HG03575 (cell line): ENCODE results near the gene AKT1.

Source experiments
- ATAC-seq: cut with Tn5 transposase; IDR thresholded peaks from one replicate; pipeline ENCODE4 v1.9.1; 2021; ENCODE audit not compliant: unreplicated experiment, insufficient number of reproducible peaks, low FRiP score; ENCODE audit errors: extremely low read depth

AKT1 gene

GRCh38 chr14:104777808-104778249 is 17.7 kb downstream of the AKT1 start:
- no peak for ATAC-seq

DNA sequence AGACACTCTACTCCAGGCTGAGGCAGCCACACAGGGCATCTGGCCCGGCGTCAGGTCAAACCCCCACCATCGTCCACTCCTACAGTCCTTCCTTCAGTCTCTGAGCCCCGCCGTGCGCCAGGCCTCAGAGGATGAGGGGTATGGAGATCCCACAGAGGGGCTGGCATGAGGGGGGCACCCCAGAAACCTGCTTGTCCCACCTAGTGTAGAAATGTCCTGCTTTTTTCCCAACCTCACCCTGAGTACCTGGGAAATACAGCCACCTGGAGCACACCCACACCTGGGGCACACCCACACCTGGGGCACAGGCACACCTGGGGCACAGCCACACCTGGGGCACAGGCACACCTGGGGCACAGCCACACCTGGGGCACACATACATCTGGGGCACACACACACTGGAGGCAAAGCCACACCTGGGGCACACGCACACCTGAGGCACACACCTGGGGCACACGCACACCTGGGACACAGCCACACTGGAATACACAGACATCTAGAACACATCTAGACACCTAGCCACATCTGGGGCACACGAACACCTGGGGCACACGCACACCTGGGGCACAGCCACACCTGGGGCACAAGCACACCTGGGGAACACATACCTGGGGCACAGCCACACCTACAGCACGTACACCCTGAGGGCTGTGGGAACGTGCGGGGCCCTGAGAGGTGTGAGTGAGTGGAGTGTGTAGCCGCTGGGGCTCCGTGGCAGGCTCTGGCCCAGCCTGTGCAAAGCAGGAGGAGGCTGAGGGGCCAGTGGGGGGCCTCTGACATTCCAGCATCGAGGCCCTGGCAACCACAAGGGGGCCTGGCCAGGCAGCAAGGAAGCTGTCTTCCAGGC is 18.4 kb downstream of the AKT1 start:
- no peak for ATAC-seq

DNA sequence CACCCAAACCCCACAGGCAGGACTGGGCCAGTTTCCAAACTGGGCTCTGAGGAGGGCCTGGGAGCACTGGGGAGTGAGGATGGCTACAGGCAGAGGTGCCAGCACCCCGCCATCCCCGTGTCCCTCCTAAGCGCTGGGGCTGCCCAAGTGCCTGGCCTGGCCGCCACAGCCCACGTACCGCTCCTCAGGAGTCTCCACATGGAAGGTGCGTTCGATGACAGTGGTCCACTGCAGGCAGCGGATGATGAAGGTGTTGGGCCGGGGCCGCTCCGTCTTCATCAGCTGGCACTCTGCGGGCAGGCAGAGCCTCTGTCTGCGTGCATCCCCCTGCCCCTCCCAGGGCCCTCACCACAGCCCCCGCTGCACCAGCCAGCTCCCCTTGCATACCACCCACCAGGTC is 19.1 kb downstream of the AKT1 start:
- no peak for ATAC-seq

DNA sequence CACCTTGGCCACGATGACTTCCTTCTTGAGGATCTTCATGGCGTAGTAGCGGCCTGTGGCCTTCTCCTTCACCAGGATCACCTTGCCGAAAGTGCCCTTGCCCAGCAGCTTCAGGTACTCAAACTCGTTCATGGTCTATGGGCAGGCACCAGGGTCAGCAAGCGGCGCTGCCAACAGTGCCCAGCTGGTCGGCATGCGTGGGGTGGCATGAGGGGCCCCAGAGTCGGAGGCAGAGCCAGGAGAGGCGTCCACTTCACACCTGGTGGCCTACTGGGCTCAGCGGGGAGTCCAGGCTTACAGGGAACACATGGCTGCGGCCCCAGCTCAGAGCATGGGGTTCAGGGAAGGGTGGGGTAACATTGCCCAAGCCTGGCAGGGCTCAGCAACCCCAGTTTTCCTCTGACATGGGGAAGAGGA is 20.5 kb downstream of the AKT1 start:
- no peak for ATAC-seq

GRCh38 chr14:104774453-104775072 is 21.0 kb downstream of the AKT1 start:
- no peak for ATAC-seq

DNA sequence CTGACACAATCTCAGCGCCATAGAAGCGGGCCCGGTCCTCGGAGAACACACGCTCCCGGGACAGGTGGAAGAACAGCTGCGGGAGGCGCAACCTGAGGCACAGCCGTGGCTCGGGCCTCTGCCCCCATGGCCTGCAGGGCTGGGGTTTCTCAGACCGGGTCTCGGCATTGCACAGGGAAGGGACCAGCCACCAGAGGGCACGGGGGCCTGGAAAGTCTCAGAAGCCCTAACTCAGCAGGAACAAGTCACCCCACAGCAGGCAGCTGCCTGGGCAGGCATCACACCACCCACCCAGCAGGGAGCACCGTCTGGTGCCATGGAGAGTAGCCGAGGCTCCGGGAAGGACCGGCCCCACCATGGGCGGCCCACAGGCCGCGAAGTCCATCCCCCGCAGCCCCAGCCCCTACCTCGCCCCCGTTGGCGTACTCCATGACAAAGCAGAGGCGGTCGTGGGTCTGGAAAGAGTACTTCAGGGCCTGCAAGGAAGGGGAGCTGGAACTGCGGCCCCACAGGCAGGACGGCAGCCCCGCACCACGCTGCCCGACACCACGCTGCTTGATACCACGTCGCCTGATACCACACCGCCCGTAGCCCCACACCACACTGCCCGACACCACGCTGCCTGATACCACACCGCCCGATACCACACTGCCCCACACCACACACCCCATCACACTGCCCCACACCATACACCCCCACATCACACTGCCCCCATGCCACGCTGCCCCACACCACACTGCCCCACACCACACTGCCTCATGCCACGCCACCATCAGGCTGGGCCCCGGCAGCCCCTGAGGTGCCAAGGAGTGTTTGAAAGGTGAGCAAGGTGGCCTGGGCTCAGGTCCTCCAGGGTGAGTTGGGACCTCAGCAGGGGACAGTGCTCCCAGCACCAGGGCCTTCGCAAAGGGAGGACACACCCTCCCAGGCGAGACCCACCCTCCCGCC is 21.8 kb downstream of the AKT1 start:
- no peak for ATAC-seq

- ATAC-seq, result no peak
Observed at GRCh38 chr14:104772707-104773504, 22.6 kb downstream of the AKT1 start.

DNA sequence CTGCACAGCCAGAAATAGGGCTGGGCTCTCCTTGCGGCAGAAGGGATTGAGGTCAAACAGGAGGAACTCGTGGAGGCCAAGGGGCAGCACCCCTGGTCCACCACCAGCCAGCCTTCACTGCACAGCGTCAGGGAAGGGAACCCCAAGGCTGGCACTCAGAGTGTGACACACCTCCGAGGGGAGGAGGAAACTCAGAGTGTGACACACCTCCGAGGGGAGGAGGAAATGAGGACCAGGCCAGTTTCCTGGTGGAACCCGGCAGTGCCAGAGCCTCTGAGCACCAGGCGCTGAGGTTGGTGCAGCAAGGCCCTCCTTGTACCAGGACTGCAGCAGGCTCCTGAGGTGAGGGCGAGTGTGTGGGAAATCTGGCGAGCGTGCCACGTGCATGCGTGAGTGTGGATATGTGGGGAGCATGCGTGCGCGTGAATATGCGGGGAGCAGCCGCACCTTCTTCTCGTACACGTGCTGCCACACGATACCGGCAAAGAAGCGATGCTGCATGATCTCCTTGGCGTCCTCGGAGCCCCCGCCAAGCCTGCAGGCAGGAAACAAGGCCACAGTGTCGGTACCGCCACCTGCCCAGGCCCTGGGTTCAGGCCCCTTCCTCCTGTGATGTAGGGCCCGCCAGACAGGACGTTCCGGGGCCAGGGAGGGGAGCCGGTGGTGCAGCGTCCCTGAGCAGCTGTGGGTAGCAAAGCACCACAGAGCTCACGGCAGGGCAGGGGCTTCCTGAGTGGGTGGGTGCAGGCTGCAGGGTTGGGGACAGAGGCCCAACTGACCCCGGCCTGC is 23.4 kb downstream of the AKT1 start:
- ATAC-seq, result no peak

DNA sequence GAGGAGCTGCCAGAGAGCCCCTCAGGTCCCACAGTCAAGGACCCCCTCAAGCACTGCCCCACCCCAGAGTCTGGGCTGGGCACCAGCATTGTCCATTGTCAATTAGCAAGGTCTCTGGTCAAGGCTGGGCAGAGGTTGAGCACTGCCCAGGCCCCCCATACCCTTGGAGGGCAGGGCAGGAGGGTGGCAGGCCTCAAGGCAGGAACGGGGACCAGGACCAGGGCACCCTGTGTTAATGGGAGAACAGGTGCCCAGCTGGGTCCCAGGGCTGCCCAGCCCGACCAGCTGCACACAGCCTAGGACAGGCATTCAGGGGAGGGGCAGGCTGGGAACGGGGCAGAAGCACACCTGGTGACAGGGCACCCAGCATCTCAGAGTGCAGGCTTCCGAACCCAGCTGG is 24.2 kb downstream of the AKT1 start:
- ATAC-seq, result no peak

DNA sequence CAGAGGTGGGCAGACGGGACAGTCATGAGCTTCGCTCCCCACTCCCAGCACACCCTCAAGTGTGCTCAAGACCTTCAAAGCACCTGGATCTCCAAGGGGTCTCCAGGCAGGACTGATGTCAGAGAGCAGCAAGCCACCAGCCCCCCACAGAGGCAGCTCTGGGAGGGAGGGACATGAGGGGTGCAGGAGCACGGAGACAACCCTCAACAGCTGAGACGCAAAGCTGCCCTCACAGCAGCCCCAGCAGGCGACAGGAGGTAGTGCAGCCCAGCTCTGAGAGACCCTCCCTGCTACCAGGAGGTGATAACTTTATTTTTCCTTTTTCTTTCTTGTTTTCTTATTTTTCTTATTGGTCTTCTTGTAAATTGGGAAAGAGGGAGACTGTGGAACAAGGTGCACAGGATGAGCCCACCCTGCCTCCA is 24.7 kb downstream of the AKT1 start:
- no peak for ATAC-seq

DNA sequence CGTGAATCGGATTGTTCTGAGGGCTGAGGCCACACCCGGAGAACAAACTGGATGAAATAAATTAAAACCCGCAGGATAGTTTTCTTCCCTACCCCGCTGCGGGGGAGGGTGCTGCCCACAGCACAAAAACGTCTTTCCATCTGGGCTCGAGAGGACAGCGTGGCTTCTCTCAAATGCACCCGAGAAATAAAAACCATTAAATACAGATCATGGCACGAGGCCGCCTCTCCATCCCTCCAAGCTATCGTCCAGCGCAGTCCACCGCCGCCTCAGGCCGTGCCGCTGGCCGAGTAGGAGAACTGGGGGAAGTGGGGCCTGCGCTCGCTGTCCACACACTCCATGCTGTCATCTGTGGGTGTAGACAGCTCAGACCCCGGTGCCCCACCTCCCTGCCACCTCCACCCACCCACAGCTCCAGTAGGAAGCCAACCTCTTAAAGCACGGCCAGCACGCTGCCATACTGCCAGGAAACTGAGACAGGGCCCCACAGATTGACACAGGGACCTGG is 25.4 kb downstream of the AKT1 start:
- no peak for ATAC-seq

GRCh38 chr14:104769324-104770071 is 26.1 kb downstream of the AKT1 start:
- ATAC-seq, result no peak

DNA sequence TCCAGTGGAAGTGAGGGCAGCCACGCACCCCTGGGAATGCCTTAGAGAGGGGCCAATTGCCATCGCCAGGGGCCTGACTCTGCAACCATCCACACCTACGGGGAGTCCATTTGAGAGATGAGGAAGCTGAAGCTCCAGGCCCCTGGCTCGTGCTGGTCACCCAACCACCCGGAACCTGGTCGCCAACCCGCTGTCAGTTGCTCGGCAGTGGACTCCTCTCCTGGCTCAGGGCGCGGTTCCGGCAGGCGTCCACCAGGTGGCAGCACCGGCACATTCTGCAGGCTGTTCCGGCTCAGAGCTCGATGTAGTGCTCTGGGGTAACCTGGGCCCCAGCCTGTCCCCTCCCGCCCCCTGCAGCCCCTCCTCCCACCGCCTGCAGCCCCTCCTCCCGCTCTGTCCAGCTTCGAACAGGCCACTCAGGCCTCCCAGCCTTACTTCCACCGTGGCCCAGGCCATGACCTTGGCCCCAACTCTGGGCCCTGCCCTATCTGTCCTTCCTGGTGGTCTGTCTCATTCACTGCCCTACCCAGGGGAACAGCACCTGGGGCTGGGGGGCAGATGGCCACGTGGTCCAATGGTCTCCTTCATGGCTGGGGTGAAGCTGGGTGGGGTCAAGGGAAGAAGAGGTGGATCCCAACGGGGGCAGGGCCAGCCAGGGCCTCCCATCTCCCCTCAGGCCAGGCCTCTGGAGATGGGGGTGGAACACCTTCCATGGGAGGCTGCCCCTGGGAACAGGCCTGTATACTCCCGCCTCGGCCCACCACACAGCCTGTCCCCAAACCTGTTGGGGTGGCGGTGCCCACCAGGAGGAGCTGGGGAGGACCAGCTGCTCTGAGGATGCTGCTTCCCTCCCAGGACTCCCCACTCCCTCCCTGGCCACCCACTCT is 26.9 kb downstream of the AKT1 start:
- ATAC-seq, result no peak

- no peak for ATAC-seq
Observed at GRCh38 chr14:104767634-104767918, 28.0 kb downstream of the AKT1 start.

DNA sequence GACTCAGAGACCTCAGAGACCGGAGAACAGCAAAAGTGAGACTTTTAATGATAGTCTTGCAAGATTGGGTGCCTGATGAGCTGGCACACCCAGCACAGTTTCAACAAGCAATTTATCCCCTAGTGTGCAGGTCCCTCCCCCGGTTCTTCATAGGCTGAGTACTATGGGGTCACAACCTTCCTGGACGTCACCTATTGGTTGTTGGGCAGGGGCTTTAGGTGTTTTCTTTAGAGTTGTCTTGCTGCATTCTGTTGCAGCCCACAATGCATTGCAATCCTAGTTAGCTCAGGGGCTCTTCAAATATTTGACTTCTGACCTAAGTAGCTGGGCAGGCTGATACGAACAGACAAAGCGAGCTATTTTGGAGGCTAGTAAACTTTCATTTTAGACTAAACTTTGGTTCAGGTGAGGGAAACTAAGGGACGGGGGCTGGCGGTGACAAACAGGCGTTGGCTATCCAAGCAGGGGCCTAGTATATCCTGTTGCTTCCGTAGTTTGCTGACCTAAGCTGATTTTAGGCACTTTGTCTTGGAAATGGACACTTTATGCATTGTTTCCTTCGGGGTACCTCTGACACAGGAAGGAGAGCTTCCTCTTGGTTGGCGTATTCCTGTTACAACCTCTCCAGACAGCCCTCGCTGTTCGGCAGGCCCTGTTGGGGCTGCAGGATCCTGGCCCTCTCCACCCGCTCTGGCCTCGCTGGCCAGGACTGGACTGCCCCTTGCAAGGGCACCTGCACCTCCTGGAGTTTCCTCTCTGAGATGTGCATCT is 28.5 kb downstream of the AKT1 start:
- no peak for ATAC-seq
